HCT116 (cell line): ENCODE measurements around the gene RBM20. TPM values are rescaled to one million over a fixed set of nuclear protein-coding genes. Genes with fewer than 3 reads are reported as not detected.

Experiments used
- ATAC-seq: fragments of 200-7000 bp; cut with Tn5 transposase; 2 replicates; pipeline ENCODE4 v1.9.1; 2020; ENCODE audit warnings: mild to moderate bottlenecking, moderate library complexity
- BruUV-seq: library from RNA; stranded (reverse); fragments of 400-500 nt; replicated peaks from 2 replicates; lab custom pipeline; 2021; lab: Mats Ljungman, UMichigan
- CTCF ChIA-PET: fragments of 300-600 bp; sonication (Branson Sonifier 250); formaldehyde crosslinking; loops from one replicate; lab custom pipeline; 2021; ENCODE audit warnings: antibody characterized with exemption; lab: Charles Lee
- POLR2A ChIA-PET: fragments of 300-600, 350-600 bp; sonication (Branson Sonifier 250); formaldehyde crosslinking; loops from one replicate; lab custom pipeline; 2021; ENCODE audit warnings: antibody characterized with exemption; lab: Charles Lee
- RAD21 ChIA-PET, 2 experiments: fragments of 300-600 bp; sonication (Branson Sonifier 250); formaldehyde crosslinking; loops; one replicate each; lab custom pipeline; 2023; ENCODE audit warnings: low total read pairs in 2 of 2; ENCODE audit not compliant: uncharacterized antibody in 2 of 2, unreplicated experiment in 2 of 2, low non-redundant PET in 1 of 2; lab: Charles Lee
- DNase-seq: peaks from one replicate; pipeline ENCODE4 v3.0.0-alpha.2; 2010; ENCODE audit warnings: low read depth, low spot score
- H2AFZ ChIP-seq: fragments of 200-600 bp; shearing (Covaris generic), sonication (generic); 2 replicates; pipeline ENCODE4 v1.6.1; 2017; ENCODE audit warnings: low read depth, mixed run types, mixed read lengths, antibody characterized with exemption, low read length; ENCODE audit not compliant: poor library complexity, severe bottlenecking
- H3K27ac ChIP-seq: 2 replicates; pipeline ENCODE4 v1.5.1; 2012; ENCODE audit warnings: low read depth, low read length
- H3K27me3 ChIP-seq: fragments of 200-600 bp; sonication (generic); 2 replicates; pipeline ENCODE4 v1.6.1; 2016; ENCODE audit warnings: mixed run types, low read length, mixed read lengths; ENCODE audit not compliant: insufficient read depth
- H3K36me3 ChIP-seq, 2 experiments: fragments of 200-500 bp in 1 of 2; fragments of 200-600 bp in 1 of 2; sonication (Bioruptor generic) in 1 of 2; sonication (generic) in 1 of 2; 2 replicates each; pipeline versions ENCODE4 v1.5.1 to v1.6.1; 2014 to 2016; ENCODE audit warnings: low read length in 2 of 2, inconsistent platforms in 1 of 2, mixed read lengths in 1 of 2, mixed run types in 1 of 2; ENCODE audit not compliant: insufficient read depth in 2 of 2, control insufficient read depth in 1 of 2
- H3K4me1 ChIP-seq, 2 experiments: fragments of 200-600 bp in 1 of 2; sonication (generic) in 1 of 2; 2 replicates each; pipeline versions ENCODE4 v1.5.1 to v1.6.1; 2012 to 2017; ENCODE audit warnings: low read length in 2 of 2, inconsistent platforms in 1 of 2, mild to moderate bottlenecking in 1 of 2, mixed read lengths in 1 of 2, mixed run types in 1 of 2, moderate library complexity in 1 of 2; ENCODE audit not compliant: insufficient read depth in 2 of 2, control insufficient read depth in 1 of 2
- H3K4me2 ChIP-seq: fragments of 200-600 bp; sonication (generic); 2 replicates; pipeline ENCODE4 v1.6.1; 2017; ENCODE audit warnings: mixed run types, low read length, mixed read lengths
- H3K4me3 ChIP-seq, 2 experiments: fragments of 200-600 bp in 1 of 2; sonication (generic) in 1 of 2; replicated peaks in 1 of 2; 2 replicates each; pipeline ENCODE4 v1.5.1; 2011 to 2016; ENCODE audit warnings: low read length in 2 of 2, control low read depth in 1 of 2, low read depth in 1 of 2, mild to moderate bottlenecking in 1 of 2, mixed read lengths in 1 of 2, mixed run types in 1 of 2
- H3K79me2 ChIP-seq: fragments of 200-600 bp; sonication (generic); 2 replicates; pipeline ENCODE4 v1.6.1; 2017; ENCODE audit warnings: mild to moderate bottlenecking, mixed run types, low read length, moderate library complexity, mixed read lengths; ENCODE audit not compliant: insufficient read depth
- H3K9ac ChIP-seq: fragments of 200-600 bp; sonication (generic); 2 replicates; pipeline ENCODE4 v1.6.1; 2016; ENCODE audit warnings: low read length, mixed read lengths
- H3K9me2 ChIP-seq: fragments of 200-600 bp; sonication (generic), shearing (Covaris generic); 2 replicates; pipeline ENCODE4 v1.6.1; 2017; ENCODE audit warnings: mixed run types, mild to moderate bottlenecking, moderate library complexity; ENCODE audit not compliant: insufficient read depth
- H3K9me3 ChIP-seq, 2 experiments: fragments of 200-500 bp in 1 of 2; fragments of 200-600 bp in 1 of 2; sonication (Bioruptor generic) in 1 of 2; sonication (generic) in 1 of 2; 2 replicates each; pipeline ENCODE4 v1.6.1; 2014 to 2017; ENCODE audit warnings: low read length in 2 of 2, mixed read lengths in 2 of 2, inconsistent platforms in 1 of 2, low read depth in 1 of 2, mild to moderate bottlenecking in 1 of 2, mixed run types in 1 of 2, moderate library complexity in 1 of 2; ENCODE audit not compliant: control insufficient read depth in 1 of 2, insufficient read depth in 1 of 2
- H4K20me1 ChIP-seq: fragments of 200-600 bp; sonication (generic), shearing (Covaris generic); 2 replicates; pipeline ENCODE4 v1.6.1; 2017; ENCODE audit warnings: mixed run types, mild to moderate bottlenecking, moderate library complexity; ENCODE audit not compliant: insufficient read depth
- CBX3 ChIP-seq: IDR thresholded peaks from 2 replicates; pipeline ENCODE4 v1.6.1; 2012; ENCODE audit warnings: low read depth
- CEBPB ChIP-seq: IDR thresholded peaks from 2 replicates; pipeline ENCODE4 v1.6.1; 2012; ENCODE audit warnings: low read depth
- EGR1 ChIP-seq: IDR thresholded peaks from 2 replicates; pipeline ENCODE4 v1.6.1; 2012; ENCODE audit warnings: low read depth
- EZH2phosphoT487 ChIP-seq: fragments of 200-600 bp; IDR thresholded peaks from 2 replicates; pipeline ENCODE4 v1.6.1; 2018; ENCODE audit warnings: antibody characterized with exemption, borderline replicate concordance
- FOSL1 ChIP-seq: IDR thresholded peaks from 2 replicates; pipeline ENCODE4 v1.6.1; 2012; ENCODE audit warnings: low read depth
- JUND ChIP-seq: IDR thresholded peaks from 2 replicates; pipeline ENCODE4 v1.6.1; 2012
- POLR2A ChIP-seq: IDR thresholded peaks from 2 replicates; pipeline ENCODE4 v1.7.0; 2011; ENCODE audit warnings: borderline replicate concordance; ENCODE audit not compliant: insufficient read depth, insufficient read length; ENCODE audit errors: extremely low read depth
- POLR2AphosphoS5 ChIP-seq: IDR thresholded peaks from 2 replicates; pipeline ENCODE4 v1.6.1; 2011; ENCODE audit warnings: mild to moderate bottlenecking, low read depth, low read length, moderate library complexity
- RAD21 ChIP-seq: IDR thresholded peaks from 2 replicates; pipeline ENCODE4 v1.6.1; 2012; ENCODE audit warnings: low read depth, mild to moderate bottlenecking
- SP1 ChIP-seq: IDR thresholded peaks from 2 replicates; pipeline ENCODE4 v1.6.1; 2012; ENCODE audit warnings: low read depth
- SRF ChIP-seq: IDR thresholded peaks from 2 replicates; pipeline ENCODE4 v1.6.1; 2012; ENCODE audit warnings: low read depth
- ZNF274 ChIP-seq: fragments of 200-500 bp; sonication (Bioruptor generic); IDR thresholded peaks from 2 replicates; pipeline ENCODE4 v1.6.1; 2014; ENCODE audit warnings: mild to moderate bottlenecking, low read depth, low read length, inconsistent platforms
- intact Hi-C: fragments of 100-400 bp; cut with micrococcal nuclease; formaldehyde crosslinking; loops from 2 replicates; pipeline ENCODE4 v1.10.0; 2022
- total RNA-seq: library from RNA; stranded (reverse); gene quantifications from one replicate; pipeline ENCODE4 v1.2.1, GENCODE V29; 2021; ENCODE audit not compliant: unreplicated experiment
- TF ChIP-seq, protein P1 (sequence below): IDR thresholded peaks from 2 replicates; pipeline ENCODE4 v1.6.1; 2012
- TF ChIP-seq, protein P2 (sequence below): IDR thresholded peaks from 2 replicates; pipeline ENCODE4 v1.6.1; 2012; ENCODE audit warnings: low read depth
- TF ChIP-seq, protein P3 (sequence below), 3 experiments: fragments of 200-600 bp in 1 of 3; sonication (generic) in 1 of 3; IDR thresholded peaks in 2 of 3; conservative IDR thresholded peaks in 1 of 3; 2 replicates each; pipeline ENCODE4 v1.5.1; 2012 to 2017; ENCODE audit warnings: low read depth in 2 of 3, low read length in 2 of 3, antibody characterized with exemption in 1 of 3, borderline replicate concordance in 1 of 3, control low read depth in 1 of 3, mild to moderate bottlenecking in 1 of 3, mixed read lengths in 1 of 3, mixed run types in 1 of 3, moderate library complexity in 1 of 3; ENCODE audit not compliant: insufficient read depth in 1 of 3
- TF ChIP-seq, protein P4 (sequence below): IDR thresholded peaks from 2 replicates; pipeline ENCODE4 v1.6.1; 2012

RBM20 gene
- total RNA-seq, 1 experiment from 2014 or later: 2.0 TPM

GRCh38 chr10:110810625-110811024, 166.5 kb downstream of the RBM20 start:
- intact Hi-C loops: no loop called here
- Histone ChIP-seq H3K9me2 (no peaks in the 10 kb centered on the region), H3K27ac (no peak overlapping the region), H3K4me3 (no peak overlapping the region), H3K4me1 (no peaks in the 10 kb centered on the region)
- no TSS peak for BruUV-seq
- TF ChIP-seq FOSL1: no peak
- TF ChIP-seq, protein P1, sequence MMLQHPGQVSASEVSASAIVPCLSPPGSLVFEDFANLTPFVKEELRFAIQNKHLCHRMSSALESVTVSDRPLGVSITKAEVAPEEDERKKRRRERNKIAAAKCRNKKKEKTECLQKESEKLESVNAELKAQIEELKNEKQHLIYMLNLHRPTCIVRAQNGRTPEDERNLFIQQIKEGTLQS: no peak
- TF ChIP-seq SRF: no peak
- TF ChIP-seq CEBPB: no peak
- TF ChIP-seq POLR2AphosphoS5: no peak
- TF ChIP-seq, protein P2, sequence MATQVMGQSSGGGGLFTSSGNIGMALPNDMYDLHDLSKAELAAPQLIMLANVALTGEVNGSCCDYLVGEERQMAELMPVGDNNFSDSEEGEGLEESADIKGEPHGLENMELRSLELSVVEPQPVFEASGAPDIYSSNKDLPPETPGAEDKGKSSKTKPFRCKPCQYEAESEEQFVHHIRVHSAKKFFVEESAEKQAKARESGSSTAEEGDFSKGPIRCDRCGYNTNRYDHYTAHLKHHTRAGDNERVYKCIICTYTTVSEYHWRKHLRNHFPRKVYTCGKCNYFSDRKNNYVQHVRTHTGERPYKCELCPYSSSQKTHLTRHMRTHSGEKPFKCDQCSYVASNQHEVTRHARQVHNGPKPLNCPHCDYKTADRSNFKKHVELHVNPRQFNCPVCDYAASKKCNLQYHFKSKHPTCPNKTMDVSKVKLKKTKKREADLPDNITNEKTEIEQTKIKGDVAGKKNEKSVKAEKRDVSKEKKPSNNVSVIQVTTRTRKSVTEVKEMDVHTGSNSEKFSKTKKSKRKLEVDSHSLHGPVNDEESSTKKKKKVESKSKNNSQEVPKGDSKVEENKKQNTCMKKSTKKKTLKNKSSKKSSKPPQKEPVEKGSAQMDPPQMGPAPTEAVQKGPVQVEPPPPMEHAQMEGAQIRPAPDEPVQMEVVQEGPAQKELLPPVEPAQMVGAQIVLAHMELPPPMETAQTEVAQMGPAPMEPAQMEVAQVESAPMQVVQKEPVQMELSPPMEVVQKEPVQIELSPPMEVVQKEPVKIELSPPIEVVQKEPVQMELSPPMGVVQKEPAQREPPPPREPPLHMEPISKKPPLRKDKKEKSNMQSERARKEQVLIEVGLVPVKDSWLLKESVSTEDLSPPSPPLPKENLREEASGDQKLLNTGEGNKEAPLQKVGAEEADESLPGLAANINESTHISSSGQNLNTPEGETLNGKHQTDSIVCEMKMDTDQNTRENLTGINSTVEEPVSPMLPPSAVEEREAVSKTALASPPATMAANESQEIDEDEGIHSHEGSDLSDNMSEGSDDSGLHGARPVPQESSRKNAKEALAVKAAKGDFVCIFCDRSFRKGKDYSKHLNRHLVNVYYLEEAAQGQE: no peak
- TF ChIP-seq EZH2phosphoT487: no peak
- TF ChIP-seq ZNF274: no peak
- TF ChIP-seq RAD21: no peak
- TF ChIP-seq SP1: no peak
- no peak for TF ChIP-seq JUND
- TF ChIP-seq CBX3: no peak
- no peak for TF ChIP-seq POLR2A
- no peak for TF ChIP-seq EGR1
- TF ChIP-seq, protein P3, sequence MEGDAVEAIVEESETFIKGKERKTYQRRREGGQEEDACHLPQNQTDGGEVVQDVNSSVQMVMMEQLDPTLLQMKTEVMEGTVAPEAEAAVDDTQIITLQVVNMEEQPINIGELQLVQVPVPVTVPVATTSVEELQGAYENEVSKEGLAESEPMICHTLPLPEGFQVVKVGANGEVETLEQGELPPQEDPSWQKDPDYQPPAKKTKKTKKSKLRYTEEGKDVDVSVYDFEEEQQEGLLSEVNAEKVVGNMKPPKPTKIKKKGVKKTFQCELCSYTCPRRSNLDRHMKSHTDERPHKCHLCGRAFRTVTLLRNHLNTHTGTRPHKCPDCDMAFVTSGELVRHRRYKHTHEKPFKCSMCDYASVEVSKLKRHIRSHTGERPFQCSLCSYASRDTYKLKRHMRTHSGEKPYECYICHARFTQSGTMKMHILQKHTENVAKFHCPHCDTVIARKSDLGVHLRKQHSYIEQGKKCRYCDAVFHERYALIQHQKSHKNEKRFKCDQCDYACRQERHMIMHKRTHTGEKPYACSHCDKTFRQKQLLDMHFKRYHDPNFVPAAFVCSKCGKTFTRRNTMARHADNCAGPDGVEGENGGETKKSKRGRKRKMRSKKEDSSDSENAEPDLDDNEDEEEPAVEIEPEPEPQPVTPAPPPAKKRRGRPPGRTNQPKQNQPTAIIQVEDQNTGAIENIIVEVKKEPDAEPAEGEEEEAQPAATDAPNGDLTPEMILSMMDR (IDR thresholded peaks at IDR 0.05 in 2 of 3, conservative IDR thresholded peaks at IDR 0.05 in 1 of 3; ENCODE audit: borderline replicate concordance in 1 of 3, insufficient read depth in 1 of 3, low read depth in 2 of 3, low read length in 2 of 3): no peak
- TF ChIP-seq, protein P4, sequence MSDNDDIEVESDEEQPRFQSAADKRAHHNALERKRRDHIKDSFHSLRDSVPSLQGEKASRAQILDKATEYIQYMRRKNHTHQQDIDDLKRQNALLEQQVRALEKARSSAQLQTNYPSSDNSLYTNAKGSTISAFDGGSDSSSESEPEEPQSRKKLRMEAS: no peak
- TF ChIP-seq, all 23 proteins: peak for 0
- Histone ChIP-seq H3K4me2 (no peak overlapping the region), H3K9me3 (no peaks in the 10 kb centered on the region), H3K27me3 (no peaks in the 10 kb centered on the region), H4K20me1 (no peaks in the 10 kb centered on the region), H2AFZ (no peak overlapping the region), H3K79me2 (no peaks in the 10 kb centered on the region), H3K9ac (no peak overlapping the region), H3K36me3 (no peaks in the 10 kb centered on the region)
- CTCF ChIA-PET: no interaction called here
- no peak for ATAC-seq
- POLR2A ChIA-PET: no interaction called here
- RAD21 ChIA-PET: no interaction called here
- no peak for DNase-seq
